Activated CD4-positive, alpha-beta T cell treated with anti-CD3 and anti-CD28 coated beads for 4 hours (primary cell): ENCODE data around the gene GPR89B.
A peak's percentile ranks its signal among the peaks of the same experiment; 100 is the strongest.
"Not testable (repeated sequence)": the region's sequence is repeated elsewhere in the genome, so short reads cannot be mapped to it uniquely, and the experiment has no call there.

Experiments
- DNase-seq, 2 donors: peaks; one replicate each; pipeline ENCODE4 v3.0.0-alpha.2; 2020

GPR89B gene

GRCh38 chr1:148037850-148038461 lies 109.7 kb downstream of the GPR89B start:
- not testable (repeated sequence) for DNase-seq

DNA sequence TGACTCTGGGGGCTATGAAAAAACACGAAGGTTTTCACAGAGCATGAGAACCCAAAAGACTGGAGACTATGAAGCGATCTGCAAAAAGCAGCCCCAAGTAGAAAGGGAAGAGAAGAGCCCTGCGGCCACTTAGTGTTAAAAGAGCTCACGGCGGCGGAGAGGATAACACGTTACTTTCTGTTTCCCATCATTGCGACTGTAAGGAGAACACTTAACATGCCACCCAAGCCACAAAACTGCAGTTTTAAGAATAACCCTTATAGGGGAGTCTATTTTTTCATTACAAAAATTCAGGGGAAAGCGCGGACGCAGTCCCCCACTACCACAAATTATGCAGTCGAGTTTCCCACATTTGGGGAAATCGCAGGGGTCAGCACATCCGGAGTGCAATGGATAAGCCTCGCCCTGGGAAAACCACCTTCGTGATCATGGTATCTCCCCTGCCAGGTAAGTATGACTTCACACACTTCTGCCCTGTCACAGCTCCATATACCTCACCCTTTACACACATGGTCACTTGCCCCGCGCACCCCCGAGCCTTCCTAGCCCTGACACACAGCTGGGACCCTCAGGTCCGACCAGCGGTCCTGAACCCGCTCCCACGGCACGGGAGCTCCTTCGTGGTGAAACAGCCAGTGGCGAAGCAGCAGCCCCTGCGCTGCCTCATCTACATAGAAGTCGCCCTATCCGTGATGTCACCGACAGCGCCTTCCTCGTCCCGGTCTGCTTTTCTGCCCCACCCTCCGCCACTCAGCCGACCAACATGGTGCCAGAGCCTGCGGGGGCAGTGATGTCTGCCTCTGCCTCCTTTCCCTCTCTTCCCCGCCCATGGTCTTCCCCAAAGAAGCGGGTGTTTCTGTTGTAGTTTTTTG lies 110.5 kb downstream of the GPR89B start:
- DNase-seq = peak; percentile 59 to 62
